Left lung (tissue), 14 donors: Measurements from ENCODE around the gene TEX9. TPM values are rescaled to one million over a fixed set of nuclear protein-coding genes. Genes with fewer than 3 reads are reported as not detected.
"Not testable (repeated sequence)": the region's sequence is repeated elsewhere in the genome, so short reads cannot be mapped to it uniquely, and the experiment has no call there.

Experiments used
- ATAC-seq: fragments of 200-7000 bp; cut with Tn5 transposase; one replicate; pipeline ENCODE4 v1.9.1; 2020; ENCODE audit warnings: moderate library complexity
- DNase-seq, 4 donors: peaks; one replicate each; pipeline ENCODE4 v3.0.0-alpha.2; 2013 to 2020
- H3K27ac ChIP-seq, 2 donors: fragments of 200-600 bp; sonication (generic) in 1 of 2; one replicate each; pipeline versions ENCODE4 v1.5.0 to v1.8.0; 2020 to 2021
- H3K27me3 ChIP-seq, 2 donors: fragments of 200-600 bp; sonication (generic) in 1 of 2; one replicate each; pipeline versions ENCODE4 v1.5.0 to v1.8.0; 2020 to 2021
- H3K36me3 ChIP-seq, 2 donors: fragments of 200-600 bp; sonication (generic) in 1 of 2; one replicate each; pipeline versions ENCODE4 v1.5.0 to v1.8.0; 2020 to 2021
- H3K4me1 ChIP-seq, 2 donors: fragments of 200-600 bp; one replicate each; pipeline ENCODE4 v1.8.0; 2021
- H3K4me3 ChIP-seq, 2 donors: fragments of 200-600 bp; sonication (generic) in 1 of 2; one replicate each; pipeline versions ENCODE4 v1.5.0 to v1.8.0; 2020 to 2021; ENCODE audit warnings: mild to moderate bottlenecking in 1 of 2
- H3K9me3 ChIP-seq, 2 donors: fragments of 200-600 bp; sonication (generic) in 1 of 2; one replicate each; pipeline versions ENCODE4 v1.5.0 to v1.8.0; 2020 to 2021
- intact Hi-C, 2 donors: fragments of 100-400 bp; cut with DNase I; formaldehyde crosslinking; loops; one replicate each; pipeline versions ENCODE4 v1.11.2 to v1.14.2; 2022
- long read RNA-seq, 12 donors: library from polyadenylated mRNA in 2 of 12; unstranded in 2 of 12; transcript quantifications; one replicate each; pipeline ENCODE4 v2.0.0 and lab custom pipeline, GENCODE V29; 2019 to 2026
- polyA plus RNA-seq, 6 donors: library from polyadenylated mRNA; unstranded; fragments of 120-200 nt; gene quantifications; one replicate each; pipeline ENCODE4 v1.2.1, GENCODE V29; 2013; ENCODE audit not compliant: insufficient read length in 6 of 6
- total RNA-seq, 2 donors: library from RNA; stranded (reverse); fragmentation: NEBNext Ultra II Directional; extraction: Animal tissue kit (Norgen Biotek cat#: 25700); gene quantifications; one replicate each; pipeline ENCODE4 v1.2.1, GENCODE V29; 2021
- TF ChIP-seq, protein P1 (sequence below), 2 donors: fragments of 200-600 bp; sonication (generic) in 1 of 2; IDR thresholded peaks; one replicate each; pipeline versions ENCODE4 v1.5.0 to v1.8.0; 2021; ENCODE audit warnings: antibody characterized with exemption in 2 of 2
- donor health status: DM: no; HTN: yes; CAD: no.
- donor health status: DM: no; HTN: no; CAD: no.

The TEX9 gene
- 1 to 10 TPM; 6.3 to 7.0 TPM for total RNA-seq
- 10 to 100 TPM; 15.7 to 19.4 (median 17.0) TPM for polyA plus RNA-seq
- long read RNA-seq, donor 1, partial matches to known transcripts = 71 of 78 reads
- long read RNA-seq, donor 1, other reads (novel, unspliced or antisense) = 5 of 78 reads
- long read RNA-seq, donor 2, partial matches to known transcripts = 114 of 114 reads
- long read RNA-seq, donor 2, other reads (novel, unspliced or antisense) = 0 of 114 reads
- long read RNA-seq, donor 3, partial matches to known transcripts = 28 of 28 reads
- long read RNA-seq, donor 3, other reads (novel, unspliced or antisense) = 0 of 28 reads
- long read RNA-seq, donor 4, partial matches to known transcripts = 4 of 7 reads
- long read RNA-seq, donor 4, other reads (novel, unspliced or antisense) = 3 of 7 reads
- long read RNA-seq, donor 5 = 0 reads
- long read RNA-seq, donor 6, partial matches to known transcripts = 78 of 79 reads
- long read RNA-seq, donor 6, other reads (novel, unspliced or antisense) = 0 of 79 reads
- long read RNA-seq, donor 7, partial matches to known transcripts = 26 of 26 reads
- long read RNA-seq, donor 7, other reads (novel, unspliced or antisense) = 0 of 26 reads
- long read RNA-seq, donor 8, partial matches to known transcripts = 37 of 37 reads
- long read RNA-seq, donor 8, other reads (novel, unspliced or antisense) = 0 of 37 reads
- long read RNA-seq, donor 9 = 0 reads
- long read RNA-seq, donor 10, partial matches to known transcripts = 1 of 2 reads
- long read RNA-seq, donor 10, other reads (novel, unspliced or antisense) = 1 of 2 reads
- long read RNA-seq, donor 11 = 0 reads
- long read RNA-seq, donor 12, partial matches to known transcripts = 58 of 64 reads
- long read RNA-seq, donor 12, other reads (novel, unspliced or antisense) = 6 of 64 reads

GRCh38 chr15:56365075-56365711 lies at the start of gene TEX9:
TEX9 (plus strand) TSS chr15:56365426; CDS start chr15:56365451, 25 bp downstream.
- Histone ChIP-seq H3K9me3 (no peaks in the 10 kb centered on the region), H3K4me3 (peak within 1 kb of the TSS; percentile 57 to 66), H3K27ac (no peak within 1 kb of the TSS), H3K27me3 (no peaks in the 10 kb centered on the region), H3K4me1 (peaks cover 0 to 11% of the 10 kb centered on the region in 2 donors), H3K36me3 (no peaks in the 10 kb centered on the region)
- peak; percentile 89 to 92 (median 92) for DNase-seq
- peak; percentile 100 for ATAC-seq
- intact Hi-C loops = no loop called here
- TF ChIP-seq, protein P1, sequence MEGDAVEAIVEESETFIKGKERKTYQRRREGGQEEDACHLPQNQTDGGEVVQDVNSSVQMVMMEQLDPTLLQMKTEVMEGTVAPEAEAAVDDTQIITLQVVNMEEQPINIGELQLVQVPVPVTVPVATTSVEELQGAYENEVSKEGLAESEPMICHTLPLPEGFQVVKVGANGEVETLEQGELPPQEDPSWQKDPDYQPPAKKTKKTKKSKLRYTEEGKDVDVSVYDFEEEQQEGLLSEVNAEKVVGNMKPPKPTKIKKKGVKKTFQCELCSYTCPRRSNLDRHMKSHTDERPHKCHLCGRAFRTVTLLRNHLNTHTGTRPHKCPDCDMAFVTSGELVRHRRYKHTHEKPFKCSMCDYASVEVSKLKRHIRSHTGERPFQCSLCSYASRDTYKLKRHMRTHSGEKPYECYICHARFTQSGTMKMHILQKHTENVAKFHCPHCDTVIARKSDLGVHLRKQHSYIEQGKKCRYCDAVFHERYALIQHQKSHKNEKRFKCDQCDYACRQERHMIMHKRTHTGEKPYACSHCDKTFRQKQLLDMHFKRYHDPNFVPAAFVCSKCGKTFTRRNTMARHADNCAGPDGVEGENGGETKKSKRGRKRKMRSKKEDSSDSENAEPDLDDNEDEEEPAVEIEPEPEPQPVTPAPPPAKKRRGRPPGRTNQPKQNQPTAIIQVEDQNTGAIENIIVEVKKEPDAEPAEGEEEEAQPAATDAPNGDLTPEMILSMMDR (IDR thresholded peaks at IDR 0.05) = no peak

- H3K27me3 ChIP-seq, H3K27ac ChIP-seq, H3K4me1 ChIP-seq, H3K36me3 ChIP-seq, H3K4me3 ChIP-seq, intact Hi-C loops, DNase-seq, ATAC-seq: not testable (repeated sequence)
- peaks cover 0 to 10% of the 10 kb centered on the region in 2 donors for H3K9me3 ChIP-seq
These were observed 48.7 kb upstream of the TEX9 start for GRCh38 chr15:56316561-56316960.

- no peaks in the 10 kb centered on the region for H3K27me3 ChIP-seq
- no peak overlapping the region for H3K4me3 ChIP-seq
- H3K4me1 ChIP-seq = no peaks in the 10 kb centered on the region
- intact Hi-C loops = no loop called here
- H3K9me3 ChIP-seq = peaks cover 0 to 10% of the 10 kb centered on the region in 2 donors
- TF ChIP-seq, protein P1 (IDR thresholded peaks at IDR 0.05) = no peak
- H3K27ac ChIP-seq = no peak overlapping the region
- no peaks in the 10 kb centered on the region for H3K36me3 ChIP-seq
- ATAC-seq (no peak), DNase-seq (no peak)
These were observed 44.9 kb upstream of the TEX9 start for GRCh38 chr15:56320316-56320715.

GRCh38 chr15:56320861-56321260 lies 44.4 kb upstream of the TEX9 start:
- TF ChIP-seq, protein P1 (IDR thresholded peaks at IDR 0.05) = no peak
- Histone ChIP-seq H3K4me1 (no peaks in the 10 kb centered on the region), H3K36me3 (no peaks in the 10 kb centered on the region), H3K9me3 (peaks cover 0 to 10% of the 10 kb centered on the region in 2 donors), H3K27ac (no peak overlapping the region), H3K4me3 (no peak overlapping the region), H3K27me3 (no peaks in the 10 kb centered on the region)
- ATAC-seq = no peak
- intact Hi-C loops = no loop called here
- no peak for DNase-seq

- Histone ChIP-seq H3K27me3 (no peaks in the 10 kb centered on the region), H3K27ac (no peak overlapping the region), H3K36me3 (no peaks in the 10 kb centered on the region), H3K4me3 (no peak overlapping the region), H3K9me3 (peaks cover 0 to 8% of the 10 kb centered on the region in 2 donors), H3K4me1 (no peaks in the 10 kb centered on the region)
- TF ChIP-seq, protein P1 (IDR thresholded peaks at IDR 0.05) = no peak
- ATAC-seq (no peak), DNase-seq (no peak)
- intact Hi-C loops = no loop called here
These were observed 42.8 kb upstream of the TEX9 start for GRCh38 chr15:56322444-56322843.
